AG09319 (cell line): ENCODE data around the gene SRPK3.

Experiments used
- DNase-seq: peaks from one replicate; pipeline ENCODE4 v3.0.0-alpha.2; 2010; ENCODE audit warnings: low read depth; ENCODE audit errors: extremely low read depth
- CTCF ChIP-seq: IDR thresholded peaks from 2 replicates; pipeline ENCODE4 v1.5.1; 2011; ENCODE audit warnings: low read depth, mild to moderate bottlenecking, inconsistent platforms, low read length, moderate library complexity

SRPK3 gene

GRCh38 chrX:153765138-153766079, 15.4 kb upstream of the SRPK3 start:
- no peak for TF ChIP-seq CTCF
- DNase-seq: no peak

- TF ChIP-seq CTCF: no peak
- peak; percentile 15 for DNase-seq
Measured at GRCh38 chrX:153766098-153766817, 14.6 kb upstream of the SRPK3 start.

GRCh38 chrX:153766871-153767673, 13.8 kb upstream of the SRPK3 start:
- no peak for TF ChIP-seq CTCF
- no peak for DNase-seq

GRCh38 chrX:153767674-153768055, 13.2 kb upstream of the SRPK3 start:
- TF ChIP-seq CTCF: no peak
- DNase-seq: no peak

- TF ChIP-seq CTCF: no peak
- no peak for DNase-seq
Measured at GRCh38 chrX:153768311-153769157, 12.3 kb upstream of the SRPK3 start.

- no peak for DNase-seq
- no peak for TF ChIP-seq CTCF
Measured at GRCh38 chrX:153769158-153769864, 11.5 kb upstream of the SRPK3 start.
